K562 (cell line): ENCODE measurements around the gene IL1RN. TPM values are rescaled to one million over a fixed set of nuclear protein-coding genes. Genes with fewer than 3 reads are reported as not detected.

Source experiments
- ATAC-seq: fragments of 200-7000 bp; cut with Tn5 transposase; 3 replicates; pipeline ENCODE4 v1.9.1; 2020; ENCODE audit warnings: moderate library complexity
- BruUV-seq: library from RNA; stranded (reverse); fragments of 400-500 nt; replicated peaks from 2 replicates; lab custom pipeline; 2021; lab: Mats Ljungman, UMichigan
- CTCF ChIA-PET: fragments of 300-600 bp; formaldehyde crosslinking; extraction: SDS; loops from one replicate; lab custom pipeline; 2021; ENCODE audit warnings: low intra/inter-chr PET ratio; lab: Yijun Ruan, JAX
- POLR2A ChIA-PET: fragments of 300-600, 350-650 bp; sonication (Branson Sonifier 250); formaldehyde crosslinking; extraction: SDS; loops from one replicate; lab custom pipeline; 2021; ENCODE audit warnings: antibody characterized with exemption, inconsistent platforms; lab: Yijun Ruan, JAX
- DNase-seq, 4 experiments: peaks; one replicate each; pipeline versions ENCODE4 v3.0.0 to v3.0.0-alpha.2; 2011 to 2018; ENCODE audit warnings: low spot score in 3 of 4, mixed read lengths in 3 of 4; ENCODE audit errors: extremely low read depth in 1 of 4
- FAIRE-seq: peaks from 2 replicates; lab custom pipeline; 2011; peaks lifted over from hg19 to GRCh38; lab: Jason Lieb, UNC
- H2AFZ ChIP-seq: 2 replicates; pipeline ENCODE4 v1.6.0; 2011; ENCODE audit warnings: low read depth, low read length, control low read depth, inconsistent platforms
- H3K27ac ChIP-seq: fragments of 200-600 bp; 3 replicates; pipeline ENCODE4 v1.8.0; 2011; ENCODE audit warnings: low read depth, mild to moderate bottlenecking, control low read depth, inconsistent platforms, low read length, moderate library complexity, mixed read lengths; ENCODE audit errors: extremely low read depth
- H3K27me3 ChIP-seq, 2 experiments: fragments of 300-600 bp in 1 of 2; 2 replicates in 1 of 2; 3 replicates in 1 of 2; pipeline versions ENCODE4 v1.6.0 to v1.8.0; 2011; ENCODE audit warnings: inconsistent platforms in 2 of 2, low read length in 2 of 2, mild to moderate bottlenecking in 1 of 2, mixed read lengths in 1 of 2, moderate library complexity in 1 of 2; ENCODE audit not compliant: control insufficient read depth in 2 of 2, insufficient read depth in 2 of 2
- H3K36me3 ChIP-seq: fragments of 300-600 bp; 3 replicates; pipeline ENCODE4 v1.8.0; 2011; ENCODE audit warnings: mild to moderate bottlenecking, low read length, inconsistent platforms; ENCODE audit not compliant: control insufficient read depth, insufficient read depth
- H3K4me1 ChIP-seq, 2 experiments: fragments of 200-600 bp in 1 of 2; replicated peaks in 1 of 2; 2 replicates in 1 of 2; 3 replicates in 1 of 2; pipeline versions ENCODE4 v1.5.1 to v1.8.0; 2011; ENCODE audit warnings: inconsistent platforms in 2 of 2, low read length in 2 of 2, mild to moderate bottlenecking in 1 of 2, mixed read lengths in 1 of 2, moderate library complexity in 1 of 2; ENCODE audit not compliant: control insufficient read depth in 2 of 2, insufficient read depth in 2 of 2
- H3K4me2 ChIP-seq: 2 replicates; pipeline ENCODE4 v1.6.1; 2011; ENCODE audit warnings: low read length, control low read depth, inconsistent platforms, mixed read lengths; ENCODE audit not compliant: insufficient read depth
- H3K4me3 ChIP-seq: fragments of 200-600 bp; sonication (generic), shearing (Covaris generic); 2 replicates; pipeline ENCODE4 v1.5.1; 2016; ENCODE audit warnings: control low read depth, inconsistent platforms
- H3K79me2 ChIP-seq: fragments of 200-600 bp; 3 replicates; pipeline ENCODE4 v1.8.0; 2011; ENCODE audit warnings: low read length, inconsistent platforms; ENCODE audit not compliant: control insufficient read depth, insufficient read depth
- H3K9ac ChIP-seq, 2 experiments: 2 replicates each; pipeline versions ENCODE4 v1.6.0 to v1.6.1; 2011; ENCODE audit warnings: low read depth in 2 of 2, low read length in 2 of 2, control low read depth in 1 of 2, inconsistent platforms in 1 of 2, mild to moderate bottlenecking in 1 of 2, mixed read lengths in 1 of 2; ENCODE audit not compliant: insufficient read depth in 1 of 2
- H3K9me1 ChIP-seq: one replicate; pipeline ENCODE4 v1.6.0; 2011; ENCODE audit warnings: inconsistent platforms, mild to moderate bottlenecking, low read length, moderate library complexity; ENCODE audit not compliant: control insufficient read depth, insufficient read depth
- H3K9me3 ChIP-seq: replicated peaks from 2 replicates; pipeline ENCODE4 v1.5.1; 2011; ENCODE audit warnings: low read depth, low read length, inconsistent platforms; ENCODE audit not compliant: control insufficient read depth, insufficient read depth
- H4K20me1 ChIP-seq: replicated peaks from 2 replicates; pipeline ENCODE4 v1.6.1; 2011; ENCODE audit warnings: low read length, inconsistent platforms, mixed read lengths; ENCODE audit not compliant: control insufficient read depth, insufficient read depth
- CBFA2T3 ChIP-seq: fragments of 450-650 bp; IDR thresholded peaks from 2 replicates; pipeline ENCODE4 v1.6.1; 2017
- FOXK2 ChIP-seq, 2 experiments: fragments of 450-650 bp; IDR thresholded peaks in 1 of 2; conservative IDR thresholded peaks in 1 of 2; 2 replicates each; pipeline ENCODE4 v1.6.1; 2016; ENCODE audit warnings: low read depth in 2 of 2, mild to moderate bottlenecking in 1 of 2
- JUND ChIP-seq, 2 experiments: IDR thresholded peaks; 2 replicates in 1 of 2; 3 replicates in 1 of 2; pipeline ENCODE4 v1.6.1; 2011; ENCODE audit warnings: borderline replicate concordance in 2 of 2, low read depth in 2 of 2, low read length in 2 of 2, improper control_type of control experiment in 1 of 2, missing biosample characterization in 1 of 2, missing genetic modification characterization in 1 of 2, missing genetic modification reagents in 1 of 2
- PHF20 ChIP-seq: fragments of 450-650 bp; IDR thresholded peaks from 2 replicates; pipeline ENCODE4 v1.6.1; 2018; ENCODE audit not compliant: partially characterized antibody
- PREB ChIP-seq: sonication (generic); formaldehyde crosslinking; IDR thresholded peaks from 2 replicates; pipeline ENCODE4 v1.8.1; 2023; ENCODE audit warnings: mild to moderate bottlenecking, missing genetic modification reagents
- THRB ChIP-seq: fragments of 450-650 bp; formaldehyde crosslinking; conservative IDR thresholded peaks from 2 replicates; pipeline ENCODE4 v1.4.0; 2022; ENCODE audit warnings: mild to moderate bottlenecking, missing genetic modification characterization
- ZBTB2 ChIP-seq: fragments of 450-650 bp; IDR thresholded peaks from 2 replicates; pipeline ENCODE4 v1.6.1; 2016; ENCODE audit warnings: antibody characterized with exemption
- ZKSCAN1 ChIP-seq: fragments of 150-350 bp; IDR thresholded peaks from 2 replicates; pipeline ENCODE4 v1.6.1; 2016; ENCODE audit warnings: low read depth, low read length
- ZNF239 ChIP-seq: fragments of 250-450 bp; sonication (Bioruptor Pico); IDR thresholded peaks from 2 replicates; pipeline ENCODE4 v1.4.0; 2020; ENCODE audit warnings: mild to moderate bottlenecking
- ZNF311 ChIP-seq: fragments of 250-450 bp; sonication (Bioruptor Pico); IDR thresholded peaks from 2 replicates; pipeline ENCODE4 v1.4.0; 2020; ENCODE audit warnings: mild to moderate bottlenecking, moderate library complexity
- ZNF695 ChIP-seq: fragments of 450-650 bp; formaldehyde crosslinking; IDR thresholded peaks from 2 replicates; pipeline ENCODE4 v1.4.0; 2020; ENCODE audit warnings: mild to moderate bottlenecking, moderate library complexity
- WGBS: fragments of 100-300 bp; shearing (Covaris generic); methylation state at CpG from one replicate; pipeline ENCODE4 v1.1.6; 2016; ENCODE audit warnings: low coverage, mixed read lengths; ENCODE audit not compliant: insufficient coverage; ENCODE audit errors: missing lambda C conversion rate; 5-methylcytosine and 5-hydroxymethylcytosine counted together
- in situ Hi-C: fragments of 300-500 bp; cut with MboI; formaldehyde crosslinking; loops from 4 replicates; pipeline ENCODE4 v1.15.0; 2018; ENCODE audit warnings: inconsistent platforms, mixed read lengths
- intact Hi-C: fragments of 100-400 bp; cut with micrococcal nuclease; formaldehyde crosslinking; loops from 2 replicates; pipeline ENCODE4 v1.14.2; 2022
- polyA plus RNA-seq, 8 experiments: library from polyadenylated mRNA; depleted of rRNA in 4 of 8; stranded (reverse) in 5 of 8; unstranded in 3 of 8; fragments of >200 nt; fragmentation: Nextera tagmentation in 2 of 8; fragmentation: Illumina TruSeq in 1 of 8; extraction: Ambion mirVana in 2 of 8; extraction: Trizol in 1 of 8; gene quantifications; 2 replicates each; pipeline versions ENCODE4 v1.2.1 to v1.2.3, GENCODE V29; 2011 to 2014; ENCODE audit warnings: inconsistent platforms in 1 of 8, missing spikeins in 1 of 8
- total RNA-seq, 7 experiments: library from RNA; depleted of rRNA in 6 of 7; stranded (reverse); fragments of >200 nt in 6 of 7; fragmentation: Illumina TruSeq in 2 of 7; extraction: Trizol in 2 of 7; gene quantifications; 2 replicates each; pipeline versions ENCODE4 v1.2.1 to v1.2.3, GENCODE V29; 2011 to 2021; ENCODE audit warnings: low replicate concordance in 1 of 7

The IL1RN gene
- total and polyA plus RNA-seq, 9 of the 15 experiments (the other 6 are each of a cell fraction or from before 2014, with no cell fraction given) = 0.13 TPM; not detected in 8

GRCh38 chr2:113158884-113159553 lies 31.6 kb downstream of the IL1RN start:
- DNase-seq (no peak), FAIRE-seq (no peak), ATAC-seq (no peak)
- no peaks in the 10 kb centered on the region for H3K9me1 ChIP-seq
- intact Hi-C loops (no loop called here), in situ Hi-C loops (no loop called here)
- H3K4me1 ChIP-seq = peaks cover 3 to 10% of the 10 kb centered on the region in 2 experiments; a peak in 4 of 5 replicates
- no peak overlapping the region for H3K4me2 ChIP-seq
- 0 out of 2 replicates have a peak overlapping the region, but pooled peaks have one; percentile 9 for H2AFZ ChIP-seq
- H3K9ac ChIP-seq = no peak overlapping the region
- TF ChIP-seq CBFA2T3 (no peak), ZBTB2 (no peak), JUND (IDR thresholded peaks at IDR 0.05; ENCODE audit: borderline replicate concordance, low read depth, low read length) (no peak), JUND (tag; IDR thresholded peaks at IDR 0.05; ENCODE audit: borderline replicate concordance, low read depth, low read length) (no peak), ZNF239 (CRISPR knock-in tag) (no peak), ZNF311 (CRISPR knock-in tag) (no peak), THRB (CRISPR knock-in tag) (no peak), PREB (CRISPR knock-in tag) (no peak), ZNF695 (no peak), FOXK2 (conservative IDR thresholded peaks at IDR 0.05 in 1 of 2, IDR thresholded peaks at IDR 0.05 in 1 of 2; ENCODE audit: low read depth in 2 of 2) (no peak), PHF20 (no peak), ZKSCAN1 (no peak)
- H3K4me3 ChIP-seq = no peak overlapping the region
- ChIA-PET CTCF (interaction anchor here (0.7 kb wide), 1 partner anchor 32 kb away, joined by 5 read pairs; no protein-coding TSS in a partner anchor), POLR2A (interaction anchor here (0.7 kb wide), 1 partner anchor 15 kb away, joined by 3 read pairs; the partner anchor contains the start of gene PSD4)
- H3K36me3 ChIP-seq = no peaks in the 10 kb centered on the region
- H3K79me2 ChIP-seq = no peaks in the 10 kb centered on the region
- WGBS = 45% methylated on average over 4 of the region's 4 CpGs
- H3K9me3 ChIP-seq = no peaks in the 10 kb centered on the region
- H3K27ac ChIP-seq = no peak overlapping the region
- no TSS peak for BruUV-seq
- no peaks in the 10 kb centered on the region for H4K20me1 ChIP-seq
- peaks cover 0 to 3% of the 10 kb centered on the region in 2 experiments; a peak in 1 of 5 replicates for H3K27me3 ChIP-seq
